ENCODE data around the gene ZBTB16. TPM values are rescaled to one million over a fixed set of nuclear protein-coding genes. Genes with fewer than 3 reads are reported as not detected.

Gene ZBTB16
- total RNA-seq, 1 experiment from 2014 or later, result 0.21 TPM

DNA sequence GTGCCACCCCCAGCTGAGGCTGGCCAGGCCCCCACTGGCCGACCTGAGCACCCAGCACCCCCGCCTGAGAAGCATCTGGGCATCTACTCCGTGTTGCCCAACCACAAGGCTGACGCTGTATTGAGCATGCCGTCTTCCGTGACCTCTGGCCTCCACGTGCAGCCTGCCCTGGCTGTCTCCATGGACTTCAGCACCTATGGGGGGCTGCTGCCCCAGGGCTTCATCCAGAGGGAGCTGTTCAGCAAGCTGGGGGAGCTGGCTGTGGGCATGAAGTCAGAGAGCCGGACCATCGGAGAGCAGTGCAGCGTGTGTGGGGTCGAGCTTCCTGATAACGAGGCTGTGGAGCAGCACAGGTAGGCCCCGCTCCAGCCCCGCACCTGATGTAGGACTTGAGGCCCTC, 4.7 kb downstream of the ZBTB16 start:
- H3K36me3 ChIP-seq (ENCODE audit: control insufficient read depth, insufficient read depth, low read length), result no peaks in the 10 kb centered on the region
- no peaks in the 10 kb centered on the region for H3K9me3 ChIP-seq (ENCODE audit: control insufficient read depth, insufficient read depth, low read depth, low read length)
- TF ChIP-seq REST (IDR thresholded peaks at IDR 0.05; ENCODE audit: insufficient read depth in 1 of 2, low read depth in 2 of 2, low read length in 1 of 2), result no peak
- TF ChIP-seq SIN3A (IDR thresholded peaks at IDR 0.05; ENCODE audit: borderline replicate concordance, insufficient read depth, low read depth, low read length), result no peak
- ATAC-seq (no peak), DNase-seq (ENCODE audit: low read depth, low spot score) (no peak)
- H3K27ac ChIP-seq (ENCODE audit: low read length), result no peak overlapping the region
- H3K4me3 ChIP-seq (ENCODE audit: low read depth in 2 of 2, low read length in 2 of 2), result no peak overlapping the region
- H3K27me3 ChIP-seq (ENCODE audit: control insufficient read depth, insufficient read depth, low read length), result peaks cover 29% of the 10 kb centered on the region
- no peaks in the 10 kb centered on the region for H3K4me1 ChIP-seq (ENCODE audit: control insufficient read depth, insufficient read depth, low read length)
- ChIA-PET POLR2A (no interaction called here), CTCF (no interaction called here)
- no TSS peak for BruUV-seq (replicated peaks)
- in situ Hi-C loops (cut with HindIII; ENCODE audit: low pct_unique_long_range_greater_than_20kb, low sequenced_read_pairs) (no loop called here), intact Hi-C loops (cut with micrococcal nuclease; ENCODE audit: unreplicated experiment) (no loop called here)

DNA sequence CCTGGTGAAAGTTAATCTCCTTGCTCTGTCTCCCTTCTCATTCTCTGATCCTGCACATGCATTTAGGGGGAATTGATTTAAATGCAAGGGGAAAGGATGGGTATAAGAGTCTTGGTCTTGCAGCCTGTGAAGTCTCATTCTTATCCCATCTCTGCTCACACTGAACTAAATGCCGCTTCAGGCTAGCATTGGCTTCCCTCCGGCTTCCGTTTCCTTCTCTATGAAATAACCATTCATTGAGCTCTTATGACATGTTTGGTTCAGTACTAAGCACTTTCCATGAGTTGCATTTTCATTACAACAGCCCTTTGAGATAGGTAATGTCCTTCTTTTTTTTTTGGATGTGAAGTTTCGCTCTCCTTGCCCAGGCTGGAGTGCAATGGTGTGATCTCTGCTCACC, 5.6 kb downstream of the ZBTB16 start:
- no peak for ATAC-seq
- DNase-seq (ENCODE audit: low read depth, low spot score), result no peak
- intact Hi-C loops (cut with micrococcal nuclease; ENCODE audit: unreplicated experiment), result no loop called here
- BruUV-seq (replicated peaks), result no TSS peak
- CTCF ChIA-PET, result interaction anchor here (1.1 kb wide), 1 partner anchor 9 kb away, joined by 3 read pairs; no protein-coding TSS in a partner anchor
- H3K27ac ChIP-seq (ENCODE audit: low read length), result no peak overlapping the region
- H3K27me3 ChIP-seq (ENCODE audit: control insufficient read depth, insufficient read depth, low read length), result peaks cover 29% of the 10 kb centered on the region
- in situ Hi-C loops (cut with HindIII; ENCODE audit: low pct_unique_long_range_greater_than_20kb, low sequenced_read_pairs), result no loop called here
- H3K4me3 ChIP-seq (ENCODE audit: low read depth in 2 of 2, low read length in 2 of 2), result no peak overlapping the region
- TF ChIP-seq TCF7L2 (IDR thresholded peaks at IDR 0.05; ENCODE audit: low read depth, low read length), result no peak
- no peak for TF ChIP-seq SIN3A (IDR thresholded peaks at IDR 0.05; ENCODE audit: borderline replicate concordance, insufficient read depth, low read depth, low read length)
- TF ChIP-seq CTCF (IDR thresholded peaks at IDR 0.05), result no peak
- TF ChIP-seq REST (IDR thresholded peaks at IDR 0.05; ENCODE audit: insufficient read depth in 1 of 2, low read depth in 2 of 2, low read length in 1 of 2), result no peak
- TF ChIP-seq POLR2AphosphoS5 (IDR thresholded peaks at IDR 0.05; ENCODE audit: low read depth, low read length), result no peak
- POLR2A ChIA-PET, result no interaction called here
- no peaks in the 10 kb centered on the region for H3K4me1 ChIP-seq (ENCODE audit: control insufficient read depth, insufficient read depth, low read length)
- H3K9me3 ChIP-seq (ENCODE audit: control insufficient read depth, insufficient read depth, low read depth, low read length), result no peaks in the 10 kb centered on the region
- no peaks in the 10 kb centered on the region for H3K36me3 ChIP-seq (ENCODE audit: control insufficient read depth, insufficient read depth, low read length)

Measured in Panc1 (cell line).